Measurements from ENCODE around the gene RNF135. TPM values are rescaled to one million over a fixed set of nuclear protein-coding genes. Genes with fewer than 3 reads are reported as not detected.

The RNF135 gene
- total and polyA plus RNA-seq, 2 of the 4 experiments (the other 2 are of a cell fraction): 5.9 to 9.0 TPM

- no peak overlapping the region for H4K5ac ChIP-seq (ENCODE audit: low read depth, low read length)
- BruUV-seq (replicated peaks): no TSS peak
- no peaks in the 10 kb centered on the region for H3K4me1 ChIP-seq (ENCODE audit: control insufficient read depth, insufficient read depth, low read length)
- no peak overlapping the region for H3K4me3 ChIP-seq (ENCODE audit: insufficient read depth, low read depth, low read length)
- ATAC-seq (ENCODE audit: low read depth): no peak
- no peaks in the 10 kb centered on the region for H4K20me1 ChIP-seq (ENCODE audit: insufficient read depth, low read length)
- no peak overlapping the region for H3K14ac ChIP-seq (replicated peaks; ENCODE audit: low read depth, low read length)
- no peaks in the 10 kb centered on the region for H3K79me1 ChIP-seq (ENCODE audit: low read depth in 1 of 2, low read length in 2 of 2)
- in situ Hi-C loops (cut with MboI; ENCODE audit: low sequenced_read_pairs): no loop called here
- TF ChIP-seq POLR2A (IDR thresholded peaks at IDR 0.05; ENCODE audit: low read depth, low read length) (no peak), RCOR1 (IDR thresholded peaks at IDR 0.05; ENCODE audit: insufficient replicate concordance, low read length) (no peak), CEBPB (IDR thresholded peaks at IDR 0.05; ENCODE audit: low read depth, low read length) (no peak), MAFK (IDR thresholded peaks at IDR 0.05; ENCODE audit: low read depth, low read length) (no peak), FOS (IDR thresholded peaks at IDR 0.05; ENCODE audit: low read depth, low read length) (no peak), NFE2L2 (IDR thresholded peaks at IDR 0.05; ENCODE audit: low read depth, low read length) (no peak), MAZ (IDR thresholded peaks at IDR 0.05; ENCODE audit: borderline replicate concordance, low read depth, low read length) (no peak), ELK1 (IDR thresholded peaks at IDR 0.05; ENCODE audit: borderline replicate concordance, low read depth, low read length) (no peak), USF2 (IDR thresholded peaks at IDR 0.05; ENCODE audit: low read depth, low read length) (no peak), CHD1 (IDR thresholded peaks at IDR 0.05; ENCODE audit: low read depth, low read length) (no peak), BHLHE40 (IDR thresholded peaks at IDR 0.05; ENCODE audit: low read depth, low read length) (no peak), SMC3 (IDR thresholded peaks at IDR 0.05; ENCODE audit: low read depth, low read length) (no peak), RAD21 (IDR thresholded peaks at IDR 0.05; ENCODE audit: low read length) (no peak), MXI1 (IDR thresholded peaks at IDR 0.05; ENCODE audit: borderline replicate concordance, low read depth, low read length) (no peak)
- TF ChIP-seq, protein P1, sequence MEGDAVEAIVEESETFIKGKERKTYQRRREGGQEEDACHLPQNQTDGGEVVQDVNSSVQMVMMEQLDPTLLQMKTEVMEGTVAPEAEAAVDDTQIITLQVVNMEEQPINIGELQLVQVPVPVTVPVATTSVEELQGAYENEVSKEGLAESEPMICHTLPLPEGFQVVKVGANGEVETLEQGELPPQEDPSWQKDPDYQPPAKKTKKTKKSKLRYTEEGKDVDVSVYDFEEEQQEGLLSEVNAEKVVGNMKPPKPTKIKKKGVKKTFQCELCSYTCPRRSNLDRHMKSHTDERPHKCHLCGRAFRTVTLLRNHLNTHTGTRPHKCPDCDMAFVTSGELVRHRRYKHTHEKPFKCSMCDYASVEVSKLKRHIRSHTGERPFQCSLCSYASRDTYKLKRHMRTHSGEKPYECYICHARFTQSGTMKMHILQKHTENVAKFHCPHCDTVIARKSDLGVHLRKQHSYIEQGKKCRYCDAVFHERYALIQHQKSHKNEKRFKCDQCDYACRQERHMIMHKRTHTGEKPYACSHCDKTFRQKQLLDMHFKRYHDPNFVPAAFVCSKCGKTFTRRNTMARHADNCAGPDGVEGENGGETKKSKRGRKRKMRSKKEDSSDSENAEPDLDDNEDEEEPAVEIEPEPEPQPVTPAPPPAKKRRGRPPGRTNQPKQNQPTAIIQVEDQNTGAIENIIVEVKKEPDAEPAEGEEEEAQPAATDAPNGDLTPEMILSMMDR (conservative IDR thresholded peaks at IDR 0.05; ENCODE audit: low read depth, low read length): no peak
- intact Hi-C loops (cut with micrococcal nuclease): no loop called here
- H3K9me3 ChIP-seq (ENCODE audit: control insufficient read depth, insufficient read depth, low read length): no peaks in the 10 kb centered on the region
- 88% methylated on average over 4 of the region's 6 CpGs; no CpG with 5 or more reads in 1 of the 2 experiments for WGBS, 2 experiments (ENCODE audit: extremely low coverage in 2 of 2, insufficient read length in 1 of 2)
- POLR2A ChIA-PET (ENCODE audit: unreplicated experiment): no interaction called here
- no peak overlapping the region for H3K18ac ChIP-seq (ENCODE audit: low read depth, low read length)
- H2BK120ac ChIP-seq (ENCODE audit: low read depth, low read length): no peak overlapping the region
- H2BK15ac ChIP-seq (ENCODE audit: low read depth, low read length): no peak overlapping the region
- peaks cover 28% of the 10 kb centered on the region for H3K36me3 ChIP-seq (ENCODE audit: control insufficient read depth, insufficient read depth, low read length)
- no peak overlapping the region for H3K27ac ChIP-seq (ENCODE audit: insufficient read depth, low read length)
- CTCF ChIA-PET: no interaction called here
- no peaks in the 10 kb centered on the region for H3K27me3 ChIP-seq (ENCODE audit: control insufficient read depth, insufficient read depth, low read length)
- H2AK9ac ChIP-seq (replicated peaks; ENCODE audit: low read depth, low read length, poor library complexity): no peak overlapping the region
- peaks cover 8% of the 10 kb centered on the region for H3K9me1 ChIP-seq (ENCODE audit: insufficient read depth, low read length)
- no peak overlapping the region for H3K9ac ChIP-seq (ENCODE audit: low read depth, low read length)
- H3K4ac ChIP-seq (ENCODE audit: low read depth, low read length): no peak overlapping the region
- H3K56ac ChIP-seq (ENCODE audit: extremely low read depth, insufficient read depth, low read length): no peak overlapping the region
- H2AFZ ChIP-seq (replicated peaks; ENCODE audit: low read length, poor library complexity): no peak overlapping the region
- no peak overlapping the region for H2BK5ac ChIP-seq (ENCODE audit: low read depth, low read length, poor library complexity, severe bottlenecking)
- no peak for DNase-seq
- H3K23ac ChIP-seq (ENCODE audit: low read depth, low read length): no peak overlapping the region
- no peak overlapping the region for H2BK20ac ChIP-seq (ENCODE audit: low read depth, low read length)
- H4K91ac ChIP-seq (ENCODE audit: insufficient read depth, low read depth, low read length): no peak overlapping the region
- no peak overlapping the region for H2AK5ac ChIP-seq (ENCODE audit: low read depth, low read length)
- no peak overlapping the region for H3K4me2 ChIP-seq (ENCODE audit: low read depth, low read length)
- no peak overlapping the region for H4K8ac ChIP-seq (ENCODE audit: low read depth in 2 of 2, low read length in 2 of 2)
- dilution Hi-C loops (cut with HindIII; ENCODE audit: low sequenced_read_pairs, unreplicated experiment): no loop called here
Measured at GRCh38 chr17:30997270-30997669, 26.4 kb downstream of the RNF135 start.

All from IMR-90 (cell line).